ENCODE measurements around the gene ALDH3A2.

ALDH3A2 gene

GRCh38 chr17:19720210-19720475 lies 71.6 kb downstream of the ALDH3A2 start:
- TF ChIP-seq, protein P1, sequence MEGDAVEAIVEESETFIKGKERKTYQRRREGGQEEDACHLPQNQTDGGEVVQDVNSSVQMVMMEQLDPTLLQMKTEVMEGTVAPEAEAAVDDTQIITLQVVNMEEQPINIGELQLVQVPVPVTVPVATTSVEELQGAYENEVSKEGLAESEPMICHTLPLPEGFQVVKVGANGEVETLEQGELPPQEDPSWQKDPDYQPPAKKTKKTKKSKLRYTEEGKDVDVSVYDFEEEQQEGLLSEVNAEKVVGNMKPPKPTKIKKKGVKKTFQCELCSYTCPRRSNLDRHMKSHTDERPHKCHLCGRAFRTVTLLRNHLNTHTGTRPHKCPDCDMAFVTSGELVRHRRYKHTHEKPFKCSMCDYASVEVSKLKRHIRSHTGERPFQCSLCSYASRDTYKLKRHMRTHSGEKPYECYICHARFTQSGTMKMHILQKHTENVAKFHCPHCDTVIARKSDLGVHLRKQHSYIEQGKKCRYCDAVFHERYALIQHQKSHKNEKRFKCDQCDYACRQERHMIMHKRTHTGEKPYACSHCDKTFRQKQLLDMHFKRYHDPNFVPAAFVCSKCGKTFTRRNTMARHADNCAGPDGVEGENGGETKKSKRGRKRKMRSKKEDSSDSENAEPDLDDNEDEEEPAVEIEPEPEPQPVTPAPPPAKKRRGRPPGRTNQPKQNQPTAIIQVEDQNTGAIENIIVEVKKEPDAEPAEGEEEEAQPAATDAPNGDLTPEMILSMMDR (IDR thresholded peaks at IDR 0.05) = no peak
- Histone ChIP-seq H3K27ac (no peak overlapping the region), H3K4me3 (no peak overlapping the region)
- no peak for DNase-seq (ENCODE audit: low spot score)

GRCh38 chr17:19720631-19721426 lies 72.3 kb downstream of the ALDH3A2 start:
- Histone ChIP-seq H3K4me3 (no peak overlapping the region), H3K27ac (no peak overlapping the region)

GRCh38 chr17:19723964-19724363 lies 75.4 kb downstream of the ALDH3A2 start:
- TF ChIP-seq, protein P1 (IDR thresholded peaks at IDR 0.05) = no peak
- no peak overlapping the region for H3K4me3 ChIP-seq
- H3K27ac ChIP-seq = peak overlapping the region in 1 of 2 donors; percentile 64
- no peak for DNase-seq (ENCODE audit: low spot score)

More at GRCh38 chr17:19720631-19721426, 72.3 kb downstream of the ALDH3A2 start:
- no peak for DNase-seq (ENCODE audit: low spot score)
- TF ChIP-seq, protein P1 (IDR thresholded peaks at IDR 0.05) = no peak

DNA sequence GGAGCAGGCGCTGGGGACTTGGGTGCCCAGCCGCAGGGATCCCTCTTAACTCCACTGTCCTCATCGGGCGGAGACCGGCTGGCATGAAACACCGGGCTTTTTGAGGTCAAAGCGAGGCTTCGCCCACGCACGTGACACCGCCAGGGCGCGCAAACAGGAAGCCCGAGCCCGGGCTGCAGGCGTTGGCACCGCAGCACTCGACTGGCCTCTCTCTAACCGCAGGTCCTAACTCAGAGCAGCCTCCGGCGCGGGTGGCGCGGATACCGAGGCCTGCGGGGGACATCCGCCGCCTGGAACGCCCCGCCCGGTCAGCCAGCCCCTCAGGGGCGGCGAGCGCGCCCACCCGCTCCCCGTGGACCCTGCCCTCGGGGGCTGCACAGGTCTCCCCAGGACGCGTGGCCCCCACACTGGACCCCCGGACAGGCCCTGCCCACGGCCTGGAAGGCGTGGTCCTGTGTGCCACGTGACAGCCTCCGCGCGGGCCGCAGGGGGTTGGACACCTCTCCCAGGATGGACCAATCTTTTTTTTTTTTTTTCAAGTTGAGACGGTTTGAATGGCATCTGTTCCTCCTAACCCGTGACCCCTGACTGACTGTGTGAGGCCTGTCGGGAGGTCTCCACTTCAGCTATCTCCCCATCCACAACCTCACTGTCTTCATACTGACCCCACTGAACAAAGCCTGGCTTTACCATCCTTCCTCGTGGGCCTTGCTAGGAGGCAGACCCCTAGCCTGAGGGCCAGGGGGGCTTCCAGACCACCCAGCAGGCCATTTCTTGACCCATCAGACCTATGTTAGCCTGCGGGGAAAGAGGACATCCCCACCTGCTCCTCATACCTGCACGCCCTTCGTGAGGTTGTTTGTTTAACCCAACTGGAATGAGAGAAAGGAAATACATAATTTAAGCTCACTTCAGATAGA lies 76.2 kb downstream of the ALDH3A2 start:
- peak overlapping the region in 1 of 2 donors; percentile 64 for H3K27ac ChIP-seq
- H3K4me3 ChIP-seq = peak overlapping the region; percentile 55
- no peak for DNase-seq (ENCODE audit: low spot score)
- TF ChIP-seq, protein P1 (IDR thresholded peaks at IDR 0.05) = no peak

GRCh38 chr17:19725486-19725885 lies 76.9 kb downstream of the ALDH3A2 start:
- Histone ChIP-seq H3K4me3 (no peak overlapping the region), H3K27ac (peak overlapping the region in 1 of 2 donors; percentile 48)
- TF ChIP-seq, protein P1 (IDR thresholded peaks at IDR 0.05) = no peak
- DNase-seq (ENCODE audit: low spot score) = no peak

DNA sequence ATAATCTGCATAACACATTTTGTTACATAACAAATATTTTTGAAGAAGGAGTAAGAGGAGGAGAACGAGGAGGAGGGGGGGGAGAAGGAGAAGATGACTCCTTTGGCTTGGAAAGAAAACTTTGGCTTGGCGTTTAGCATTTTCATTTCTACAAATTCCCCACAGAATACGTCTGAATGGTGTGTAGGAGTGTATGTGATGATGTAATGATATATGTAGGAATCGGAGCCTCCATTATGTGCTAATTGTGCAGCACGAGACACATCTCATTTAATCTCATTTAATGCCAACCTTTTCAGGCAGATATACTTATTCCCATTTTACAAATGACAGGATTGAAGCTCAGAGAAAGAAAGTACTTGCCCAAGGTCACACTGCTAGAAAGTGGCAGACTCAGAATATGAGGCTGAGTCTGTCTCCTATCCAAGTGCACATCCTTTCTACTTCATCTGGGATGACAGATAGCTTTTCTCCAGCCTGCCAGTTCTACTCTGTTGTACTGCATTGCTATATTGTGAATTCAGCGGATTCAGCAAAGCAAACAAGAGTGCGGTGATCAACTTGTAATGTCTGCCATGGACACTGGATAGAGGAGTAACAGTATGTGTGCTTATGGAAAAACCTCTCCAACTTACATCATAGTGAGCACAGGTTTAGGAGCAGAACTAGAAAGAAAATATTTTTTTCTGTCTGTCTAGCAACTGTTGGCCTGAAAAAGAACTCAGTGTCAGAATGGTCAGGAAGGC lies 78.3 kb downstream of the ALDH3A2 start:
- DNase-seq (ENCODE audit: low spot score) = no peak
- Histone ChIP-seq H3K4me3 (no peak overlapping the region), H3K27ac (peak overlapping the region; percentile 71 to 94)
- TF ChIP-seq, protein P1 (IDR thresholded peaks at IDR 0.05) = no peak
